OCI-LY1 (cell line): Measurements from ENCODE around the gene DUSP11.
A peak's percentile ranks its signal among the peaks of the same experiment; 100 is the strongest.

ENCODE experiments used
- H2AFZ ChIP-seq: fragments of 200-600 bp; sonication (generic), shearing (Covaris generic); 2 replicates; pipeline ENCODE4 v1.6.0; 2014; ENCODE audit warnings: antibody characterized with exemption, mild to moderate bottlenecking, low read length
- H3F3A ChIP-seq: fragments of 200-600 bp; sonication (generic), shearing (Covaris generic); 2 replicates; pipeline ENCODE4 v1.6.0; 2014; ENCODE audit warnings: mild to moderate bottlenecking, antibody characterized with exemption, low read length, moderate library complexity; ENCODE audit not compliant: insufficient read depth
- H3K27ac ChIP-seq: fragments of 200-600 bp; sonication (generic); 2 replicates; pipeline ENCODE4 v1.5.1; 2014; ENCODE audit warnings: low read length, mixed run types, mild to moderate bottlenecking, low read depth; ENCODE audit not compliant: poor library complexity, severe bottlenecking
- H3K27me3 ChIP-seq: fragments of 200-600 bp; sonication (generic); 2 replicates; pipeline ENCODE4 v1.6.0; 2014; ENCODE audit warnings: antibody characterized with exemption, mild to moderate bottlenecking, low read length, moderate library complexity; ENCODE audit not compliant: insufficient read depth
- H3K36me3 ChIP-seq: fragments of 200-600 bp; sonication (generic); 2 replicates; pipeline ENCODE4 v1.6.1; 2014; ENCODE audit warnings: mild to moderate bottlenecking, antibody characterized with exemption, low read length, moderate library complexity, mixed read lengths; ENCODE audit not compliant: insufficient read depth
- H3K4me1 ChIP-seq: fragments of 200-600 bp; sonication (generic); 2 replicates; pipeline ENCODE4 v1.5.1; 2014; ENCODE audit warnings: mild to moderate bottlenecking, low read length, moderate library complexity; ENCODE audit not compliant: insufficient read depth, severe bottlenecking
- H3K4me2 ChIP-seq: fragments of 200-600 bp; sonication (generic), shearing (Covaris generic); 2 replicates; pipeline ENCODE4 v1.6.1; 2014; ENCODE audit warnings: low read length
- H3K4me3 ChIP-seq: fragments of 200-600 bp; sonication (generic); 2 replicates; pipeline ENCODE4 v1.5.1; 2014; ENCODE audit warnings: low read length, low read depth, mild to moderate bottlenecking, mixed read lengths; ENCODE audit not compliant: poor library complexity, severe bottlenecking
- H3K79me2 ChIP-seq: fragments of 200-600 bp; shearing (Covaris generic); 2 replicates; pipeline ENCODE4 v1.6.1; 2016; ENCODE audit warnings: mixed run types, low read length, mixed read lengths; ENCODE audit not compliant: insufficient read depth
- H3K9ac ChIP-seq: fragments of 200-600 bp; sonication (generic), shearing (Covaris generic); 2 replicates; pipeline ENCODE4 v1.6.1; 2014; ENCODE audit warnings: mild to moderate bottlenecking, low read length, mixed read lengths
- H3K9me2 ChIP-seq: fragments of 200-600 bp; sonication (generic), shearing (Covaris generic); 2 replicates; pipeline ENCODE4 v1.6.1; 2014; ENCODE audit warnings: low read depth, mild to moderate bottlenecking, low read length, mixed read lengths
- H3K9me3 ChIP-seq: fragments of 200-600 bp; shearing (Covaris generic); 2 replicates; pipeline ENCODE4 v1.6.1; 2014; ENCODE audit warnings: low read length, mixed read lengths
- H4K20me1 ChIP-seq: fragments of 200-600 bp; sonication (generic), shearing (Covaris generic); 2 replicates; pipeline ENCODE4 v1.6.0; 2016; ENCODE audit warnings: mild to moderate bottlenecking, low read length; ENCODE audit not compliant: insufficient read depth
- CTCF ChIP-seq: fragments of 200-600 bp; sonication (generic), shearing (Covaris generic); IDR thresholded peaks from 2 replicates; pipeline ENCODE4 v1.5.1; 2017; ENCODE audit warnings: mild to moderate bottlenecking, antibody characterized with exemption, low read length, moderate library complexity, mixed read lengths
- EZH2 ChIP-seq: fragments of 200-600 bp; sonication (generic), shearing (Covaris generic); IDR thresholded peaks from 2 replicates; pipeline ENCODE4 v1.8.0; 2017; ENCODE audit warnings: borderline replicate concordance, mixed run types, mild to moderate bottlenecking, antibody characterized with exemption, low read length, moderate library complexity, mixed read lengths

Gene DUSP11

DNA sequence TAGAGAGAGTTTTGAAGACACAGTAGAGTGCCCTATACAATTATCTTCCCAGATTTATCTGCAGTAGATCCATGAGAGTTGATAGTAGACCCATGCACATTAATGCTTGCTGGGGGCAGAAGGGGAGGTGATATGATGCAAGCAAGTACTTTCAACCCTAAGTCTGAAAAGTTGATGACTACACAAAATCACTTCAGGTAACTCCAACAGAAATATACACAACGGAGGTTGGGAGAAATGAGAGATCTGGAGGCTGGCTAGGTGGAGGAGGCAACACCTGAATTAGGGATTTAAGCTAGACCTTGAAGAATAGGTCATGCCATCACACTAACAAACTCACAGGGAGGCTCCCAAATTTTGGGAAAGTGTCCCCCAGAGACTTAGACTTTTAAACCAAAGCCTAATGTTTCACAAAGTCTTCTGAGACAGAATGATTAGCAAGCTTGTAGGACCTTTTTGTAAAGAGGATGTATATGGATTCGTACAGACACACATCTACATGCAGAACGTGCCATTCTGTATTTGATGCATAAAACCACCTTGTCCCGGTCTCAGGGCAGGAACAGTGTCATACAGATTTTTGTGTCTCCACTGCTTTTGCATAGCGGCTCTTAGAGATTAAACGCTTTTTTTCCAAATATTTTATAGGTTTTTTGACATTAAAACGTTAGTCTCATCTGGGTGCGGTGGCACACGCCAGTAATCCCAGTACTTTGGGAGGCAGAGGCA lies 47.9 kb upstream of the DUSP11 start:
- Histone ChIP-seq H3F3A (no peaks in the 10 kb centered on the region), H3K4me2 (peak overlapping the region; percentile 95), H3K36me3 (peaks cover 17% of the 10 kb centered on the region), H3K9ac (peak overlapping the region; percentile 88), H3K4me1 (peaks cover 33% of the 10 kb centered on the region), H3K79me2 (0 out of 2 replicates have a peak, but pooled peaks cover 3% of the 10 kb centered on the region), H2AFZ (peak overlapping the region; percentile 80; the same call in 1 of the 2 replicates), H3K27me3 (no peaks in the 10 kb centered on the region), H3K9me2 (no peaks in the 10 kb centered on the region), H4K20me1 (no peaks in the 10 kb centered on the region), H3K4me3 (peak overlapping the region; percentile 90), H3K9me3 (0 out of 2 replicates have a peak, but pooled peaks cover 2% of the 10 kb centered on the region), H3K27ac (peak overlapping the region; percentile 50)
- TF ChIP-seq EZH2: no peak
- TF ChIP-seq CTCF: no peak

- H3K4me3 ChIP-seq: no peak overlapping the region
- peak overlapping the region; percentile 95; the same call in 1 of the 2 replicates for H3K4me2 ChIP-seq
- no peaks in the 10 kb centered on the region for H3K9me2 ChIP-seq
- TF ChIP-seq CTCF (peak; percentile 78), EZH2 (no peak)
- H4K20me1 ChIP-seq: no peaks in the 10 kb centered on the region
- H2AFZ ChIP-seq: no peak overlapping the region
- H3K36me3 ChIP-seq: peaks cover 11% of the 10 kb centered on the region
- no peaks in the 10 kb centered on the region for H3K9me3 ChIP-seq
- peaks cover 36% of the 10 kb centered on the region for H3K4me1 ChIP-seq
- H3K9ac ChIP-seq: no peak overlapping the region
- no peaks in the 10 kb centered on the region for H3F3A ChIP-seq
- H3K79me2 ChIP-seq: 0 out of 2 replicates have a peak, but pooled peaks cover 3% of the 10 kb centered on the region
- no peaks in the 10 kb centered on the region for H3K27me3 ChIP-seq
- H3K27ac ChIP-seq: no peak overlapping the region
Measured at GRCh38 chr2:73827018-73827417, 47.1 kb upstream of the DUSP11 start.

DNA sequence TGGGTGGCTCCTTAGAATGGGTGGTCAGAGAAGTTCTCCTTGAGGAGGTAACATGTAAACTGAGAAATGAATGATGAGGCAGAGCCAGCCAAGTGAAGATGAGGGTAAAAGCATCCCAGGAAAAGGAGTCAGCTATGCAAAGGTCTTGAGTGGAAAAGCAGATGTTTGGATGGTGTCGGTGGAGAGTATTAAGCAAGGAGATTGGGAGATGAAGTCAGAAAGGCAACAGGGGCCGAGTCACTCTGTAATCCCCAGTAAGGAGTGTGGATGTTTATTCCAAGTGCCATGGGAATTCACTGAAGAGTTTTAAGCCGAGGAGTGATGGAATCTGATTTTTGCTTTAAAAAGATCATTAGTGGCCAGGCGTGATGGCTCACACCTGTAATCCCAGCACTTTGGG lies 45.5 kb upstream of the DUSP11 start:
- no peak overlapping the region for H2AFZ ChIP-seq
- H3K9me2 ChIP-seq: no peaks in the 10 kb centered on the region
- H3K4me1 ChIP-seq: peaks cover 45% of the 10 kb centered on the region
- no peak overlapping the region for H3K27ac ChIP-seq
- H3K9ac ChIP-seq: no peak overlapping the region
- H4K20me1 ChIP-seq: no peaks in the 10 kb centered on the region
- no peaks in the 10 kb centered on the region for H3K27me3 ChIP-seq
- 0 out of 2 replicates have a peak, but pooled peaks cover 3% of the 10 kb centered on the region for H3K79me2 ChIP-seq
- no peak overlapping the region for H3K4me2 ChIP-seq
- no peaks in the 10 kb centered on the region for H3K9me3 ChIP-seq
- no peaks in the 10 kb centered on the region for H3K36me3 ChIP-seq
- H3F3A ChIP-seq: no peaks in the 10 kb centered on the region
- TF ChIP-seq CTCF (no peak), EZH2 (no peak)
- H3K4me3 ChIP-seq: no peak overlapping the region
